Panc1 (cell line): ENCODE measurements around the gene INSYN2B.

Source experiments
- CTCF ChIP-seq: fragments of 450-650 bp; IDR thresholded peaks from 2 replicates; pipeline ENCODE4 v1.5.1; 2017; ENCODE audit warnings: mild to moderate bottlenecking
- POLR2AphosphoS5 ChIP-seq: IDR thresholded peaks from 2 replicates; pipeline ENCODE4 v1.6.1; 2012; ENCODE audit warnings: mild to moderate bottlenecking, low read depth, low read length, moderate library complexity
- SIN3A ChIP-seq: IDR thresholded peaks from 2 replicates; pipeline ENCODE4 v1.6.1; 2012; ENCODE audit warnings: low read depth, mild to moderate bottlenecking, low read length, moderate library complexity, borderline replicate concordance; ENCODE audit not compliant: insufficient read depth
- TF ChIP-seq, protein P1 (sequence below), 2 experiments: IDR thresholded peaks; 2 replicates each; pipeline ENCODE4 v1.6.1; 2011 to 2012; ENCODE audit warnings: low read depth in 2 of 2, control low read depth in 1 of 2, low read length in 1 of 2, mild to moderate bottlenecking in 1 of 2, moderate library complexity in 1 of 2; ENCODE audit not compliant: insufficient read depth in 1 of 2

DNA sequence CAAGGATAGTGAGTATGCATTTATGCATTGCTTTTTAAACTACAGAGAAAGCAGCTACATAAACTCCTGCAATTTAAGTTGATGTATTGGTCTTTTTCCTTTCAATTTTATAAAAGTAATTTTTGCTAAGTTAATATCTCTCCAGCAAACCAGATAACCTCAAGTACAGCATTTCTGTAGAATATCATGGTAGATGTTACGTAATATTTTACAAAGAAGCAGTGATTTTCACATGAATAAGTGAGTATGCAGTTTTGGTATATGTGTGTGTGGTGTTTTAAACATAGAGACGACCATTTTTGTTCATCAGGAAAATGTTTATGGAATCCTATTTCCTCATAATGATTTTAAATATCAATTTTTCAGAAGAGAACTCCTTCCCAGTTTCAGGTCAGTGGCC, 118.9 kb downstream of the INSYN2B start:
- TF ChIP-seq CTCF (no peak), SIN3A (no peak), POLR2AphosphoS5 (no peak)
- TF ChIP-seq, protein P1, sequence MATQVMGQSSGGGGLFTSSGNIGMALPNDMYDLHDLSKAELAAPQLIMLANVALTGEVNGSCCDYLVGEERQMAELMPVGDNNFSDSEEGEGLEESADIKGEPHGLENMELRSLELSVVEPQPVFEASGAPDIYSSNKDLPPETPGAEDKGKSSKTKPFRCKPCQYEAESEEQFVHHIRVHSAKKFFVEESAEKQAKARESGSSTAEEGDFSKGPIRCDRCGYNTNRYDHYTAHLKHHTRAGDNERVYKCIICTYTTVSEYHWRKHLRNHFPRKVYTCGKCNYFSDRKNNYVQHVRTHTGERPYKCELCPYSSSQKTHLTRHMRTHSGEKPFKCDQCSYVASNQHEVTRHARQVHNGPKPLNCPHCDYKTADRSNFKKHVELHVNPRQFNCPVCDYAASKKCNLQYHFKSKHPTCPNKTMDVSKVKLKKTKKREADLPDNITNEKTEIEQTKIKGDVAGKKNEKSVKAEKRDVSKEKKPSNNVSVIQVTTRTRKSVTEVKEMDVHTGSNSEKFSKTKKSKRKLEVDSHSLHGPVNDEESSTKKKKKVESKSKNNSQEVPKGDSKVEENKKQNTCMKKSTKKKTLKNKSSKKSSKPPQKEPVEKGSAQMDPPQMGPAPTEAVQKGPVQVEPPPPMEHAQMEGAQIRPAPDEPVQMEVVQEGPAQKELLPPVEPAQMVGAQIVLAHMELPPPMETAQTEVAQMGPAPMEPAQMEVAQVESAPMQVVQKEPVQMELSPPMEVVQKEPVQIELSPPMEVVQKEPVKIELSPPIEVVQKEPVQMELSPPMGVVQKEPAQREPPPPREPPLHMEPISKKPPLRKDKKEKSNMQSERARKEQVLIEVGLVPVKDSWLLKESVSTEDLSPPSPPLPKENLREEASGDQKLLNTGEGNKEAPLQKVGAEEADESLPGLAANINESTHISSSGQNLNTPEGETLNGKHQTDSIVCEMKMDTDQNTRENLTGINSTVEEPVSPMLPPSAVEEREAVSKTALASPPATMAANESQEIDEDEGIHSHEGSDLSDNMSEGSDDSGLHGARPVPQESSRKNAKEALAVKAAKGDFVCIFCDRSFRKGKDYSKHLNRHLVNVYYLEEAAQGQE (IDR thresholded peaks at IDR 0.05; ENCODE audit: insufficient read depth in 1 of 2, low read depth in 2 of 2, low read length in 1 of 2) = no peak
